GM21619 (cell line): ENCODE data around the gene RAB31.

ENCODE experiments used
- ATAC-seq: cut with Tn5 transposase; IDR thresholded peaks from one replicate; pipeline ENCODE4 v1.9.1; 2021; ENCODE audit not compliant: unreplicated experiment

The RAB31 gene

DNA sequence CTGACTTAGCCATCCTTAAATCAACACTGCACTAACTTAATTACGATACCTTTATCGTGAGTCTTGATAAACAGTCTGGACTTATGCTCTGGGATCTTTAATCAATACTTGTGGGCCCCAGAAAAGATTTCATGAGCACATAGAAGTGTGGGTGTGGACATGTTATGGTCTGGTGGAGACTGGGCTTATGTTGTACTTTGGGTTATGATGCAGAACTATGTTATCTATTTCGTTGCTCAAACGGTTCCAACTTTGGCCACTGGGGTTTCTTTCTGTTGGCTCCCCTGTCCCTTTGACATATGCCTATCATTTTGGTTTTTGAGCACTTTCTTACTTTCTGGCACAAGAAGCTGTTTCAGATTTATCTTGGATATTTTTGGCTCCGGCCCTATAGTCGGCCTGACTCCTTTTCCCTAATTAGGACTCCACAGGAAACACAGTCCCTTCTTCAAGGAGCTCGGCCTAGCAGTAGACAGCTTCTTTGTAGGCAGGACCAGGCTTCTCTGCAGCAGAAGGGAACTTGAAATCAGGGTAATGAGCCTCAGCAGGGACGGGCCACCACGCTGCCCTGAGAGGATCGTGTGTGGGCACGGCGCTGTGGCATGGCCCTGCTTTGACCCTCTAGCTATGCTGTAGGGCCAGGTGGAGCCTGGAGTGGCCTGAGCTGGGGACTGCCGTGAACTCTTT is 123.1 kb downstream of the RAB31 start:
- ATAC-seq, result no peak

DNA sequence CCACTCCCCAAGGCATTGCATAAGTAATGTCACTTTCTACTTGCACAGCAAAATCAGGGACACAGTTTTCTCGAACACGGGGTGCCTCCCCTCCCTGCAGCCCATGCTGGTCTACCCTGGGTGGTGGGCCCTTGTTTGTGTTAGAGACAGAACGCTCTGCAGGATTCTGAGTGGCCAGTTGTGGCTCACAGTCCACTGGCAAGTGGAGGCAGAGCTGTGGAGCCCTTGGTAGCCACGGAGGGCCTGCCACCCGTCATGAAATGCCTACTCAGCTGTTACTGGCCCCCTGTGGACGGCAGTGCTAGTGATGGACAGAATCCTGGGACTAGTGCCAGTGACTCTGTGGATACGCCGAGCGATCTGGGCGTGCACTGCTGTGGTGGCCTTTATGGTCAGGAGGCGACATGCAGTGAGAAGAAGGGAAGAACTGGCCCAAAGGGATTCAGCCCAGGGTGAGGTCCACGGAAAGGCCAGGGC is 123.7 kb downstream of the RAB31 start:
- no peak for ATAC-seq

DNA sequence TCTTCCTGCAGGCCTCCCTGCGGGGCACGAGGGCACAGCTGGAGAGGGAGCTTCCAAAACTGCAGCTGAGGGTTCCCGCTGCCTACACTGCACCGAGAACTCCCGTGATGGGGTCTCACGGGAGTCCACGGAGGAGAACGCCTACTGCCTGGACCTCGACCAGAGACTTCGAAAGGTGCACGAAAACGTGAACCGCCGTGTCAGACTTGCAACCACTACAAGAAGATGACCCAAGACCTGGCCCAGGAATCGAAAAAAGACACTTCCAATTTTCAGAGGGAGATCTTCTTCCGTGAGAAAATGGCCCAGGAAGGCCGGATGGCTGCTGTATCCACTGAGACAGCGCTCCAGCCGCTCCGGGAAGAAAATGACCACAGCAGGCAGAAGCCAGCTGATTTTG is 124.8 kb downstream of the RAB31 start:
- no peak for ATAC-seq

DNA sequence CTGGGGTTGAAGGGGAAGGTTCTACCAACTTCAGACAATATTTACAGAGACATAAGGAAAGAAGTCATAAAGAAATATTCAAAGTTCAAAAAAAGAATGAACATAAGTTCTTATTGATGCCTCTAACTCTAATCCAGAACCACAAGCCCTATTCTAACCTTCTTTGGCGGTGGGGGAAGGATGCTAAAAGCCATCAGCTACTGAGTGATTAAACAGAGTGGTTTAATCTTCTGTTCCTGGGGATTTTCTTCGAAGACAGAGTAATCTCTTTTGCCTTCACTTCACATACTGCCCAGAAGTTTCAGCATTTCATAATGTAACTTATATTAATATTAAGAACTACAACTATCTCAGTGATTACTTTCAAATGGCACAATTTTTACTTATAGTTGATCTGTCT is 126.5 kb downstream of the RAB31 start:
- no peak for ATAC-seq

DNA sequence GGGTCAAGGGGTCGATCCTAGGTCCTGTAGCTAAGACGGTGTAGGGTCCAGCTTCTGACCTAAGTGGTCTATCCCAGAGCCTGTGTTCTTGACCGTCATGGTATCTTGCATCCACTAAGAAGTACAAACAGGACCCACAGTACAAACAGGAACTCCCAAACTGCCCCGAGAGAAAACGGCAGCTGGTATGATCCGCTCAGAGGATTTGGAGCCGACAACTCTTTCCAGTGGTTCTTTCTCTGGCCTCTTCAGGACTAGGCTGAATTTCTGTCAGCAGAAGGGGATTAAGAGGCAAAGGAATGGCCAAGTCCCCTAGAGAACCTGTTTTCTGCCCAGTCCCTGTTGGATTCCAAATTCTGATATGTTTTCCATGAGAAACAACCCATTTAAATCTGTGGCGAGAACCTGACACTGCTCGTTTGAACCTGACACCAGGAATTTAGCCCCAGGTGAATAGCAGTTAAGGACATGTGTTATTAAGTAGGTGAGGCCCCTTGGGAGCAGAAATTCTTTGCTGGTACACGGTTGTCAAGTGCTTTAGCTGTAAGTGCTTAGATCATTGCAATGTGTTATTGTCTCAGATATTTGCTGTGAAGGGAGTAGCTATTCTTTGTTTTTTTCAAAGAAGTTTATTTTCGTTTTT is 127.1 kb downstream of the RAB31 start:
- no peak for ATAC-seq

DNA sequence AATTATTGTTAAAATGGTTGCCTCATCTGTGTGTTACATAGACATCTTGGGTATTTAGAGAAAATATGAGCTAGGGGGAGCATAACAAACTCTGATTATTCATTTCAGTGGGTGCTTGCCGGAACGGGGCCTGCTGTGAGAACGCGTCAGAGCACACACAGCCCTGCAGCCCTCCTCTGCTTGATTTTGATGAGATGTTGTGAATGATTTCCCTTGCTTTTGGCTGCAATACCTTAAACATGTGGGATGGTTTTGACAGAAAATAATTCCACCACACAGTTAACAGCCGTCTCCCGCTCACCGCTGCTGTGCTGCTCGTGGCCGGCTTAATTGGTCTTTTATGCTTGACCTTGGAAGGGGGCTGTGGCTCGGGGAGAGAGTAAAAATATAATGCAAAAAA is 127.7 kb downstream of the RAB31 start:
- no peak for ATAC-seq

DNA sequence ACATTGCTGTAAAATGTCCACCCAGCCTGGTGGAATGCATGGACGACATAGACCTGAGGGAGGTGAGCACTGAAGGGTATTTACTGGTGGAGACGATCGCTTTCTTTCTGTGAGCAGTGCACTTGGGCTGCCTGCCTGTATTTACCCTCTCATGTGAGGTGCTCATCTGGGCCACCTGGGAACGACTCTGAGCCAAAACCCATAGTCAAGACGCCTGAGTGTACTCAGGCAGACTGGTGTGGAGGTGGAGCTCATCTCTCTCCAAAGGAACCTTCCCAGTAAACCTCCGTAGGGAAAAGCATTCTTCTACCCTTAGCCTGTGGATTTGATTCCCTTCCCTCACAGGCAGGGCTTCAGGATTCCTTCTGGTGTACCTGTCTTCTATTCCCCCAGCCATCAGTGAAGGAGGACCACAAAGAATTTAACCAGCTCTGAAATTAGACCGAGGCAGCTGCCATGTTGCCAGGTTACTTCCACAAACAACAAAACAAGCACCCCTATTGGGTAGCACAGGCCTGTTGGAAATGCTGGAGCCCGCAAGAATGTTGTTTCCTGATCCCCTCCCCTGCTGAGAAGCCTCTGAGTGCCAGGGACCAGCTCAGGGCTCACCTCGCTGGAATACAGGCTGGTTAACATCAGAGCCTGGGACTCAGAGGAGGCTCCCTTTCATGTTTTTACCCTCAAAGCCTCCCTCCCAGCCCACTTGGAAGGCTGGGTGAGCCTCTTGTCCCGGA is 130.2 kb downstream of the RAB31 start:
- ATAC-seq, result no peak

DNA sequence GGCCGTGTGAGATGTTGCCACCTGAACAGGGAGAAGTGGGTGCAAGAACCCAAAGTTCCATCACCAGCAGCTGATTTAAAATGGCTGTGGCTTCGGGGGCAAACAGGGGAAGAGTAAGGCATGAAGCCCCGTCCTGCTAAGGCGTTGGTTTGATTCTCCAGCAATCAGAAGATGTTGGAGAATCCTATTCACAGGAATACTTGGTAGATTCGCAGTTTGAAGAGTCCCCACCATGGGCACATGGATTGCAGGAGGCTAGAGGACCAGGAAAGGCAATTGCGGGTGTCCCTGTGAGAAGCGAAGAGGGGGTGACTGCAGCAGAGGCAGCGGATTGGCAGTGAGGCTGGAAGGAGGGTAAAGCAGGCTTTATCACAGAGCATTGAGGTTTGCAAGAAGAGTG is 131.1 kb downstream of the RAB31 start:
- no peak for ATAC-seq

DNA sequence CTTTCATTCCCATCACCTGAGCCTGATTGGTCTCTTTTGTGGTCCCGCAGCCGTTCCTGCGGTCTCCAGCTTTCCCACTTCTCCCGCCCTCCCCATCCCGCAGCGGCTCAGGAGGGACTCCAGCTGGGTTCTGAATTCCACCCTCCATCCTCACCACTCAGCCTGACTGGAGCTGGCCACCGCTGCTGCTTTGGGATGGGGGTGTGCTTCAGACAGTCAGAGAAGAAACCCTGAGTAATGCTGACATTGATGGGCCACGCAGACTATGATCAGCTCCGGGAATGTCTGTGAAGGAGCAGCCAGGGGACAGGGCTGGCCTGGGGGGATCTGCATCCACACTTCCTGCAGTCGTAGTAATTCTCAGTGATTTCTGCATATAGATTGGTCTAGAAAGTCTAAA is 131.8 kb downstream of the RAB31 start:
- no peak for ATAC-seq

DNA sequence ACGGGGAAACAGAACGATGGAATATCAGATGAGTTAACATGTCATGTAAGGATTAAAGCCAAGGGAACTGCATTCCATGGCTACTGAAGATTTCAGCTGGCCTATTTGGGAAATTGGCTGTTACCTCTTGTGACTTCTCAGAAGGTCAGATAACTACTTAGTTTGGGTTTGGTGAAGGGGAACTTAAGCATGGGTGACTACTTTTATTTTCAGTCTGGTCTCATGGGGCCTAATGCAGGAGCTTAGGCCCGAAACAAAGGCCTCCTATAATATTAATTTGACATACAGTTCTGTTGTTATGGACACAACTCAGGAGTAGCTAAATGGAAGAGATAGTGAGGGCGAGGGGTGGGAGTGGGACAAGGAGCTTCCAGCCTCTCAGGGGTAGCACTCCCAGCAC is 133.7 kb downstream of the RAB31 start:
- ATAC-seq, result no peak

DNA sequence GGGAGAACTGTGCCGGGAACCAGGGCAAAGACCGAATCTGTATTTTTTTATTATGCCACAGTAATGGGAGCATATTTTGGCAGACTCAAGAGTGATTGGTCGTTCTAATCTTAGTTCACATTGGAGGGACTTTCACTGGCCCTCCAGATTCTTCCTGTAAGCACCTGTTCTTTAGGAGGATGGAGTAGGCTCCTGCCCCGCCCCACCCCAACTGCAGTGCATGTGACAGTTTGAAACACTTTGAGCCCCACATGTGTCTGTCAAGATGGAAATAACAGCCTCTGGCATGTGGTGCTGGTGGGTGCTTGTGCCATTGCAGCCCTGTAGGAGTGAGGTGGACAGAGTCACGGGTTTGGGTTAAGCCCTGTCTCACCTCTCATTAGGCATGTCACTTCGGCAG is 134.3 kb downstream of the RAB31 start:
- no peak for ATAC-seq

DNA sequence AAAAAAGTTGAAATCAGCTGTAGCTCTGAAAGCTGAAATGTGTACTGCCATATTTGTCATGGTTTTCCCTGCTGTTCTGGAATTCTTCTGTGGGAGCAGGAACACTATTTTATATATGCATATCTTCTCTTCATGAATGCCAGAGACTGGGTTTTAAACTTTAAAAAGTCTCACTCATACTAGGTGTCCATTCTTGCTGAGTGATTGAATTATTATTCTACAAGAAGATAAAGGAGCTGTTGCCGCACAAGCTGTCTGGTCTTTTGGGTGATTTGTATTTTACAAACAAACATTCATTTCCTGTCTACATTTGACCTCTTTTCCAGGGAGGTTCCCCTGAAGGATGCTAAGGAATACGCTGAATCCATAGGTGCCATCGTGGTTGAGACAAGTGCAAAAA is 137.2 kb downstream of the RAB31 start:
- no peak for ATAC-seq

DNA sequence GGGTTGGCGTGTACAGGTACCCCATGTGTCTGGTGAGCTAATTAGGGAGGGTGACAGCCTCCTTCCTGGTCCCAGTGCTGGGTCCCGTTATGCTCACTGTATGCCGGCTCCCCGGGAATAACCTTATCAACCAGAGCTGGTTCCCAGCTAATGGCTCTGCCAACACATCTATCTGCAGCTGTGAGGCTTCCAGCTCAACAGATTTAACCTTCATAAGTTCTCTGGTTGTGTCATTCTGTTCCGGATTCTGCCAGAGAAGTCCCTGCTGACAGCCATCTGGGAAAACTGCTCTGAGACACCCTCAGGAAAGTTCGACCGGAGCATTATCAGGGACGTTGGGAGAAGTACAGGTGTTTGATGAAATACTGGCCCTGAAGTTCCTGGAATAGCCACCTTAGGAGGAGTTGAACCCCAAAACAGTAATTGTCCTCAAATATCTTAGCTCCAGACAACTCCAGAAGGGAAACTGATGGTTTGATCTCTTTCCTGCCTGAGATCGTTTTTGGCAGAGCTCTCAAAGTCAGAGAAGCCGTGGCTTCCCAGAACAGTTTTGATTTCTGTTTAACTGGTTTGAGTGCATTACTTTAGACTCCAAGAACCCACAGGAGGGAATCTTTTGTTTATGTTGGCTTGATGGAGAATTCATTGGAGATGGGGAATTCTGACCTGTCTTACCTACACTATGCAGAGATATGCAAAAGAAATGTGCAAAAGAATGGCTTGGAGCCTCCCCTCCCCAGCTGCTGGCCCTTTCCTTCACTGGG is 138.2 kb downstream of the RAB31 start:
- ATAC-seq, result no peak

DNA sequence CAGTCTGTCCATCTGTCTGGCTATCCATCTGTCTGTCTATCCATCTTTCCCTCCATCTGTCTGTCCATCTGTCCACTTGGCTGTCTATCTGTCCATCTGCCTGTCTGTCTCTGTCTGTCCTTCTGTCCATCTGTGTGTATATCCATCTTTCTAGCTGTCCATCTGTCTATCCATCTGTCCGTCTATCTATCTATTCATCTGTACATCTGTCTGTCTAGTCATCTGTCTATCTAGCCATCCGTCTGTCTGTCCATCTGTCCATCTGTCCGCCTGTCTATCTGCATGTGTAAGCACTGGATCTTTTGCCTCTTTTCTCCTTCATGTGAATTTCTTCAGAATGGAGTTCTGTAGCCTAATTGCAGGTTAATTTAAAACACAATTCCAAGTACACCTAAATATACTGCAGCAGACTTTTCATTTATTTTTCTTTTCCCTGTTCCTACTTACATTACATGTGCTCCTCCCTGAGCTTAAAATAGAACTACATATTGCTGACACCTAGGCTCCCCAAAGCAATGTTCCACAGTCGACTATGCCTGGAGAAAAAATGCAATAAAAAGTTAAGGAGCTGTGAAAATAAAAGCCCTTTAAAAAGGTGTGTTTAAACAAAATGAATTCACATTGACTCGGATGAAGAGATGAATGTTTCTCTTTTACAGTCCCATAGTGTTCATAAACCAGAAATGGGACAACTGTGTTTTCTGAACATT is 140.2 kb downstream of the RAB31 start:
- ATAC-seq, result no peak

DNA sequence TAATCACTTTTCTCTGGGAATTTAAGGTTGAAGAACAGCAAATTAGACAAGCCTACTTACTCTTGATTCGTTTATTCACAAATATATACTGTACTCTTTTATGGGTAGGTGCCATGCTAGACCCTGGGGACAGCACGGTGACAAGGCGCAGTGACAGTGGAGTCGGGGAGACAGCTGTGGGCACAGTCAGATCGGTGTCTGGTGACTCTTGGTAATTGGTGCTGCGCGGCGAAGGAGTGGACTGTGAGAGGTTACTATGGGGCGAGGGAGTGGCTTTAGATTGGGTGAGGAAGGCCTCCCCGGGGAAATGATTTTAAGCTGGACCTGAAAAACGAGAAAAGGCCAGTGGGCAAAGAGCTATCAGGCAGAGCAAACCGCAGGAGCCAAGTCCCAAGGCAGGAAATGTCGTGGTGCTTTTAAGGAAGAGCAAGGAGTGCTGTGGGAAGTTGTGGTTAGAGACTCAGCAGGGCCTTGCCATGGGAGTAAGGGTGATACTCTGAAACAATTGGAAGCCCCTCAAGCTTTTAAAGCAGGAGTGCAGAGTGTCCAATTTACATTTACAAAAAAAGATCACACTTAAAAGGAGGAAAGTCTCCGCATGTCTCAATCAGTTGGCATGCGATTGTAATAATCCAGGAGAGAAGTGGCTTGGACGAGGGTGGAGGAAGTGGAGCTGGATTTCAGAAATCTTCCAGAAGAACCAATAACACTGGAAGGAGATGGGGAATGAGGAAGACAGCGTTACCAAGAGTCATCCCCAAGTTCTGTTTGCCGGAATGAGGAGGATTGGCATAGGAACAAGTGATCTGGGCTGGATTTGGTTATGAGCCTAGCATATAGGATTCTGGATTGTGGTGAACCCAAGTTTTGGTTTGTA is 141.5 kb downstream of the RAB31 start:
- ATAC-seq, result no peak

DNA sequence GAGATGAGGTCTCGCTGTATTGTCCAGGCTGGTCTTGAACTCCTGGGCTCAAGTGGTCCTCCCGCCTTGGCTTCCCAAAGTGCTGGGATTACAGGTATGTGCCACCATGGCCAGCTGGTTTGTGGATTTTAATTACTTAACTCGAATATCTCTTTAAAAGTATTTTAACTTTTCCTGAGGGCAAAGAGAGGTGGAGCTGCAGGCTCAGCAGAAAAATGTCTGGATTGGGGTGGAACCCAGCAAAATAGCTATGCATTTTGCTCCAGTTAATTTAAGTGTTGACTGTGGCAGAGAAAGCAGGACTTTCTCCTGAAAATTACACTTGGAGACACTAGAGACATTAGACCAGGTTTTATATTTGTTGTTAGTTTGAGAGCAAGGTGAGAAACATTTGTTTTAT is 142.2 kb downstream of the RAB31 start:
- ATAC-seq, result no peak

DNA sequence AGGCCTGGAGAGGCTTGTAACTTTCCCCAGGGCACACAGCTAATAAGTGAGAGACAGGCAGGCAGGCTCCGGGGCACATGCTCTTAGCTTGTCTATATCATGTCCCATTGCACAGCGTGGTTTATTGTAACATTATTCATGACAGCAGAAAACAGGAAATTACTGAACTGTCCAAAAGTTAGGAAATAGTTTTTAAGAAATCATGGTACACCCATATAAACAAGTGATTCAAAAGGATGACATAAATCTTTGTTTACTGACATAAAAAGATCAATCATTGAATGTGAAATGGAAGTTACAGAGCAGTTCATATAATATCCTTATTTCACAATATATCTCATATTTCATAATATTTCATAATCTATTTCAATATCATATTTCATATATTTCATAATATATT is 143.4 kb downstream of the RAB31 start:
- no peak for ATAC-seq

DNA sequence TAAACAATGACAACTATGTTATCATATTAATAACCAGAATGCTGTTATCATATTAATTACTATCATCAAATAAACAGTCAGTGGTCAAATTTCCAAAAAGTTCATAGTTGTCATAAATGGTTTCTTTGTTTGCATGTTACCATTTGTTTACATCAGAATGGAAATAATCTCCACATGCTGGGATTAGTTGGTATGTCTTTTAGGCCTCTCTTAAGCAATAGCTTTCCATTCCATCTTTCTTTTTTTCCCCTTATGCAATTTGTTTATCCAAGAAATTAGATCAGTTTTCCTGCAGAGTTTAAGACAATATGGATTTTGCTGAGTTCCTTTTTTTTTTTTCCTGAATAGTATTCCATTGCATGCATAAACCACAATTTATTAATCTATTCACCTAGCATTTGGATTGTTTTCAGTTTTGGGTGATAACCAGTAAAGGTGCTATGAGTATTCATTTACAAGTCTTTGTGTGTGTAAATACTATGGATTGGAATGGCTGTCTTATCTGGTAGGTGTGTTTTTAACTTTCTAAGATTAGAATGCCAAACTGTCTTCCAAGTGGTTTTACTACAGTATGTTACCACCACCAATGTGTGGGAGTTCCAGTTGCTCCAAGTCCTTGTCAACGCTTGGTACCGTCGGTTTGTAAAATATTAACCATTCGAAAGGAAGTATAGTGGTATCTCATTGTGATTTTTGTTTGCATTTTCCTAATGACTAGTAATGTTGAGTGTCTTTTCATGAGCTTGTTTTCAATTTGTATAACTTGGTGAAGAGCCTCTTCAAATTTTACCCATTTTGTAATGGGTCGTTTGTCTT is 144.4 kb downstream of the RAB31 start:
- no peak for ATAC-seq
